Neural cell (in vitro differentiated cells): ENCODE results near the gene RUBCNL. TPM values are rescaled to one million over a fixed set of nuclear protein-coding genes. Genes with fewer than 3 reads are reported as not detected.

Experiments
- H2AFZ ChIP-seq: fragments of 200-600, 300-800 bp; sonication (generic), shearing (Covaris generic); 2 replicates; pipeline ENCODE4 v1.6.0; 2014; ENCODE audit warnings: low read depth, mild to moderate bottlenecking, antibody characterized with exemption, low read length, moderate library complexity
- H3F3A ChIP-seq: fragments of 200-600 bp; shearing (Covaris generic); 2 replicates; pipeline ENCODE4 v1.6.1; 2016; ENCODE audit warnings: mild to moderate bottlenecking, moderate library complexity, mixed read lengths, antibody characterized with exemption, low read length; ENCODE audit not compliant: insufficient read depth, poor library complexity, severe bottlenecking
- H3K27ac ChIP-seq: fragments of 200-600, 300-800 bp; sonication (generic), shearing (Covaris generic); 2 replicates; pipeline ENCODE4 v1.5.1; 2014; ENCODE audit warnings: mild to moderate bottlenecking, low read length, moderate library complexity
- H3K27me3 ChIP-seq: fragments of 300-800, 200-600 bp; sonication (generic), shearing (Covaris generic); 2 replicates; pipeline ENCODE4 v1.6.0; 2014; ENCODE audit warnings: mild to moderate bottlenecking, low read depth, low read length, moderate library complexity; ENCODE audit not compliant: insufficient read depth
- H3K36me3 ChIP-seq: fragments of 300-800, 200-600 bp; sonication (generic), shearing (Covaris generic); 2 replicates; pipeline ENCODE4 v1.5.1; 2014; ENCODE audit warnings: mild to moderate bottlenecking, antibody characterized with exemption, low read length, moderate library complexity; ENCODE audit not compliant: insufficient read depth
- H3K4me2 ChIP-seq: fragments of 300-800, 200-600 bp; sonication (generic), shearing (Covaris generic); 2 replicates; pipeline ENCODE4 v1.6.0; 2014; ENCODE audit warnings: mild to moderate bottlenecking, low read length
- H3K4me3 ChIP-seq: fragments of 300-800, 200-600 bp; sonication (generic), shearing (Covaris generic); 2 replicates; pipeline ENCODE4 v1.5.1; 2014; ENCODE audit warnings: mild to moderate bottlenecking, low read length, moderate library complexity
- H3K79me2 ChIP-seq: fragments of 200-600 bp; shearing (Covaris generic); replicated peaks from 2 replicates; pipeline ENCODE4 v1.6.0; 2014; ENCODE audit warnings: mild to moderate bottlenecking, low read length, moderate library complexity; ENCODE audit not compliant: insufficient read depth
- H3K9ac ChIP-seq: fragments of 300-800, 200-600 bp; sonication (generic), shearing (Covaris generic); 2 replicates; pipeline ENCODE4 v1.6.1; 2016; ENCODE audit warnings: mild to moderate bottlenecking, low read length, mixed read lengths
- H3K9me2 ChIP-seq: fragments of 200-600 bp; shearing (Covaris generic); 2 replicates; pipeline ENCODE4 v1.6.1; 2016; ENCODE audit warnings: mild to moderate bottlenecking, low read length, mixed read lengths; ENCODE audit not compliant: insufficient read depth
- H3K9me3 ChIP-seq: fragments of 200-600, 300-800 bp; sonication (generic), shearing (Covaris generic); 2 replicates; pipeline ENCODE4 v1.6.1; 2016; ENCODE audit warnings: mild to moderate bottlenecking, mixed run types, low read length, moderate library complexity, mixed read lengths
- H4K20me1 ChIP-seq: fragments of 200-600 bp; shearing (Covaris generic); 2 replicates; pipeline ENCODE4 v1.6.1; 2016; ENCODE audit warnings: mild to moderate bottlenecking, mixed run types; ENCODE audit not compliant: insufficient read depth
- CTCF ChIP-seq: fragments of 450-650 bp; IDR thresholded peaks from 2 replicates; pipeline ENCODE4 v1.5.1; 2014; ENCODE audit warnings: antibody characterized with exemption, mild to moderate bottlenecking, moderate library complexity; ENCODE audit not compliant: poor library complexity, severe bottlenecking
- EP300 ChIP-seq: fragments of 450-650 bp; conservative IDR thresholded peaks from 2 replicates; pipeline ENCODE4 v1.6.1; 2014; ENCODE audit warnings: antibody characterized with exemption, mild to moderate bottlenecking, moderate library complexity; ENCODE audit not compliant: poor library complexity, severe bottlenecking
- EZH2 ChIP-seq: fragments of 200-600, 300-800 bp; shearing (Covaris generic), sonication (generic); IDR thresholded peaks from 2 replicates; pipeline ENCODE4 v1.6.1; 2014; ENCODE audit warnings: antibody characterized with exemption, low read length, borderline replicate concordance, mild to moderate bottlenecking; ENCODE audit not compliant: insufficient read depth, poor library complexity, severe bottlenecking
- MXI1 ChIP-seq: fragments of 450-650 bp; conservative IDR thresholded peaks from 2 replicates; pipeline ENCODE4 v1.6.1; 2014; ENCODE audit warnings: antibody characterized with exemption, mild to moderate bottlenecking; ENCODE audit not compliant: poor library complexity, severe bottlenecking
- POLR2AphosphoS5 ChIP-seq: IDR thresholded peaks from 2 replicates; pipeline ENCODE4 v1.6.1; 2012
- RAD21 ChIP-seq: fragments of 450-650 bp; conservative IDR thresholded peaks from 2 replicates; pipeline ENCODE4 v1.6.1; 2014; ENCODE audit warnings: antibody characterized with exemption, mild to moderate bottlenecking, moderate library complexity
- SMC3 ChIP-seq: fragments of 450-650 bp; conservative IDR thresholded peaks from 2 replicates; pipeline ENCODE4 v1.6.1; 2014; ENCODE audit warnings: antibody characterized with exemption, mild to moderate bottlenecking, moderate library complexity; ENCODE audit not compliant: poor library complexity
- TAF1 ChIP-seq: IDR thresholded peaks from 2 replicates; pipeline ENCODE4 v1.6.1; 2012; ENCODE audit warnings: low read depth
- polyA plus RNA-seq: library from polyadenylated mRNA; depleted of rRNA; stranded (reverse); fragments of >200 nt; gene quantifications from 2 replicates; pipeline ENCODE4 v1.2.3, GENCODE V29; 2014
- TF ChIP-seq, protein P1 (sequence below): IDR thresholded peaks from 2 replicates; pipeline ENCODE4 v1.6.1; 2012; ENCODE audit warnings: borderline replicate concordance

RUBCNL gene
- polyA plus RNA-seq, 1 donor from 2014 or later, result not detected

- H3K27me3 ChIP-seq, result peaks cover 25% of the 10 kb centered on the region
- H3K36me3 ChIP-seq, result no peaks in the 10 kb centered on the region
- H3K9ac ChIP-seq, result no peak overlapping the region
- no peak overlapping the region for H3K4me2 ChIP-seq
- TF ChIP-seq MXI1 (no peak), RAD21 (no peak), POLR2AphosphoS5 (no peak), TAF1 (no peak), SMC3 (no peak), EZH2 (no peak), EP300 (no peak), CTCF (no peak)
- TF ChIP-seq, protein P1, sequence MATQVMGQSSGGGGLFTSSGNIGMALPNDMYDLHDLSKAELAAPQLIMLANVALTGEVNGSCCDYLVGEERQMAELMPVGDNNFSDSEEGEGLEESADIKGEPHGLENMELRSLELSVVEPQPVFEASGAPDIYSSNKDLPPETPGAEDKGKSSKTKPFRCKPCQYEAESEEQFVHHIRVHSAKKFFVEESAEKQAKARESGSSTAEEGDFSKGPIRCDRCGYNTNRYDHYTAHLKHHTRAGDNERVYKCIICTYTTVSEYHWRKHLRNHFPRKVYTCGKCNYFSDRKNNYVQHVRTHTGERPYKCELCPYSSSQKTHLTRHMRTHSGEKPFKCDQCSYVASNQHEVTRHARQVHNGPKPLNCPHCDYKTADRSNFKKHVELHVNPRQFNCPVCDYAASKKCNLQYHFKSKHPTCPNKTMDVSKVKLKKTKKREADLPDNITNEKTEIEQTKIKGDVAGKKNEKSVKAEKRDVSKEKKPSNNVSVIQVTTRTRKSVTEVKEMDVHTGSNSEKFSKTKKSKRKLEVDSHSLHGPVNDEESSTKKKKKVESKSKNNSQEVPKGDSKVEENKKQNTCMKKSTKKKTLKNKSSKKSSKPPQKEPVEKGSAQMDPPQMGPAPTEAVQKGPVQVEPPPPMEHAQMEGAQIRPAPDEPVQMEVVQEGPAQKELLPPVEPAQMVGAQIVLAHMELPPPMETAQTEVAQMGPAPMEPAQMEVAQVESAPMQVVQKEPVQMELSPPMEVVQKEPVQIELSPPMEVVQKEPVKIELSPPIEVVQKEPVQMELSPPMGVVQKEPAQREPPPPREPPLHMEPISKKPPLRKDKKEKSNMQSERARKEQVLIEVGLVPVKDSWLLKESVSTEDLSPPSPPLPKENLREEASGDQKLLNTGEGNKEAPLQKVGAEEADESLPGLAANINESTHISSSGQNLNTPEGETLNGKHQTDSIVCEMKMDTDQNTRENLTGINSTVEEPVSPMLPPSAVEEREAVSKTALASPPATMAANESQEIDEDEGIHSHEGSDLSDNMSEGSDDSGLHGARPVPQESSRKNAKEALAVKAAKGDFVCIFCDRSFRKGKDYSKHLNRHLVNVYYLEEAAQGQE, result no peak
- no peak overlapping the region for H2AFZ ChIP-seq
- H3F3A ChIP-seq, result no peaks in the 10 kb centered on the region
- no peaks in the 10 kb centered on the region for H4K20me1 ChIP-seq
- H3K79me2 ChIP-seq, result no peaks in the 10 kb centered on the region
- H3K27ac ChIP-seq, result no peak overlapping the region
- no peaks in the 10 kb centered on the region for H3K9me2 ChIP-seq
- H3K9me3 ChIP-seq, result no peaks in the 10 kb centered on the region
- H3K4me3 ChIP-seq, result no peak overlapping the region
Observed at GRCh38 chr13:46382224-46382623, 4.8 kb downstream of the RUBCNL start.

GRCh38 chr13:46380242-46380641 lies 6.8 kb downstream of the RUBCNL start:
- Histone ChIP-seq H3K27ac (no peak overlapping the region), H3F3A (no peaks in the 10 kb centered on the region), H3K4me3 (no peak overlapping the region), H3K27me3 (peaks cover 5% of the 10 kb centered on the region), H3K79me2 (no peaks in the 10 kb centered on the region), H3K4me2 (no peak overlapping the region), H3K36me3 (no peaks in the 10 kb centered on the region), H2AFZ (no peak overlapping the region), H3K9ac (no peak overlapping the region), H4K20me1 (no peaks in the 10 kb centered on the region), H3K9me2 (no peaks in the 10 kb centered on the region), H3K9me3 (no peaks in the 10 kb centered on the region)
- no peak for TF ChIP-seq MXI1
- TF ChIP-seq EZH2, result no peak
- no peak for TF ChIP-seq RAD21
- no peak for TF ChIP-seq POLR2AphosphoS5
- TF ChIP-seq TAF1, result no peak
- TF ChIP-seq CTCF, result no peak
- no peak for TF ChIP-seq EP300
- no peak for TF ChIP-seq SMC3
- TF ChIP-seq, protein P1, result no peak
